Testis (tissue), 2 donors: Measurements from ENCODE around the gene CABCOCO1.

Experiments used
- CTCF ChIP-seq, 3 experiments: fragments of 450-650 bp in 2 of 3; fragments of 200-600 bp in 1 of 3; sonication (generic) in 1 of 3; IDR thresholded peaks; one replicate each; pipeline ENCODE4 v1.5.1; 2016 to 2019; ENCODE audit warnings: antibody characterized with exemption in 3 of 3, mild to moderate bottlenecking in 2 of 3, moderate library complexity in 1 of 3
- POLR2A ChIP-seq: fragments of 450-650 bp; IDR thresholded peaks from one replicate; pipeline ENCODE4 v1.6.1; 2017; ENCODE audit warnings: antibody characterized with exemption, mild to moderate bottlenecking, moderate library complexity

GRCh38 chr10:61763778-61764177, 101.0 kb downstream of the CABCOCO1 start:
- TF ChIP-seq CTCF (IDR thresholded peaks at IDR 0.05) (no peak), POLR2A (no peak)
